Measurements from ENCODE around the gene MYL9.

MYL9 gene

GRCh38 chr20:36541227-36541767, at the start of gene MYL9:
MYL9 (plus strand) TSS chr20:36541519; CDS start chr20:36544885, 3,366 bp downstream.
- no peak for TF ChIP-seq CTCF (IDR thresholded peaks at IDR 0.05; ENCODE audit: low read depth, low read length)
- DNase-seq (ENCODE audit: extremely low read depth, low read depth), result peak; percentile 63

GRCh38 chr20:36491901-36492617, 49.3 kb upstream of the MYL9 start:
- no peak for TF ChIP-seq CTCF (IDR thresholded peaks at IDR 0.05; ENCODE audit: low read depth, low read length)
- no peak for DNase-seq (ENCODE audit: extremely low read depth, low read depth)

- DNase-seq (ENCODE audit: extremely low read depth, low read depth), result no peak
- TF ChIP-seq CTCF (IDR thresholded peaks at IDR 0.05; ENCODE audit: low read depth, low read length), result peak; percentile 30
Observed at GRCh38 chr20:36493051-36493800, 48.1 kb upstream of the MYL9 start.

- TF ChIP-seq CTCF (IDR thresholded peaks at IDR 0.05; ENCODE audit: low read depth, low read length), result no peak
- peak; percentile 59 for DNase-seq (ENCODE audit: extremely low read depth, low read depth)
Observed at GRCh38 chr20:36493801-36494114, 47.6 kb upstream of the MYL9 start.

GRCh38 chr20:36496707-36497669, 44.3 kb upstream of the MYL9 start:
- no peak for TF ChIP-seq CTCF (IDR thresholded peaks at IDR 0.05; ENCODE audit: low read depth, low read length)
- no peak for DNase-seq (ENCODE audit: extremely low read depth, low read depth)

- no peak for TF ChIP-seq CTCF (IDR thresholded peaks at IDR 0.05; ENCODE audit: low read depth, low read length)
- no peak for DNase-seq (ENCODE audit: extremely low read depth, low read depth)
Observed at GRCh38 chr20:36497856-36498255, 43.5 kb upstream of the MYL9 start.
